ENCODE results near the gene PAK1IP1. TPM values are rescaled to one million over a fixed set of nuclear protein-coding genes. Genes with fewer than 3 reads are reported as not detected.
A peak's percentile ranks its signal among the peaks of the same experiment; 100 is the strongest.
"Not testable (repeated sequence)": the region's sequence is repeated elsewhere in the genome, so short reads cannot be mapped to it uniquely, and the experiment has no call there.

Gene PAK1IP1
- polyA plus RNA-seq, 4 donors = 5.1 to 17.5 (median 10.3) TPM

- peaks cover 0 to 8% of the 10 kb centered on the region in 2 donors for H3K9me3 ChIP-seq (ENCODE audit: control insufficient read depth in 2 of 2, insufficient read depth in 1 of 2, low read depth in 1 of 2, low read length in 1 of 2)
- H3K4me3 ChIP-seq (ENCODE audit: low read depth in 1 of 3, low read length in 3 of 3) = peak overlapping the region; percentile 21 to 85 (median 75)
- H3K4me1 ChIP-seq (ENCODE audit: control insufficient read depth in 3 of 3, insufficient read depth in 2 of 3, low read depth in 1 of 3, low read length in 2 of 3) = peaks cover 3 to 23% (median 6%) of the 10 kb centered on the region in 3 donors
- no peak for FAIRE-seq
- H3K36me3 ChIP-seq (ENCODE audit: control insufficient read depth in 3 of 3, insufficient read depth in 2 of 3, low read depth in 1 of 3, low read length in 3 of 3) = peaks cover 2 to 23% (median 4%) of the 10 kb centered on the region in 3 donors
- H3K27ac ChIP-seq (ENCODE audit: low read depth in 1 of 3, low read length in 2 of 3) = peak overlapping the region; percentile 62 to 90 (median 85)
- no peak for DNase-seq
- H3K27me3 ChIP-seq (ENCODE audit: control insufficient read depth in 3 of 3, insufficient read depth in 3 of 3, low read length in 3 of 3) = no peaks in the 10 kb centered on the region
- 12 to 27% (median 22%) methylated on average over 7 of the region's 7 CpGs for WGBS, 3 donors
Observed at GRCh38 chr6:10723567-10723881, 28.8 kb downstream of the PAK1IP1 start.

GRCh38 chr6:10725044-10725443 lies 30.3 kb downstream of the PAK1IP1 start:
- no peak for FAIRE-seq
- Histone ChIP-seq H3K4me1 (ENCODE audit: control insufficient read depth in 3 of 3, insufficient read depth in 2 of 3, low read depth in 1 of 3, low read length in 2 of 3) (peaks cover 3 to 23% (median 6%) of the 10 kb centered on the region in 3 donors), H3K36me3 (ENCODE audit: control insufficient read depth in 3 of 3, insufficient read depth in 2 of 3, low read depth in 1 of 3, low read length in 3 of 3) (peaks cover 2 to 35% (median 4%) of the 10 kb centered on the region in 3 donors), H3K9me3 (ENCODE audit: control insufficient read depth in 2 of 2, insufficient read depth in 1 of 2, low read depth in 1 of 2, low read length in 1 of 2) (no peaks in the 10 kb centered on the region), H3K27ac (ENCODE audit: low read depth in 1 of 3, low read length in 2 of 3) (no peak overlapping the region), H3K4me3 (ENCODE audit: low read depth in 1 of 3, low read length in 3 of 3) (no peak overlapping the region), H3K27me3 (ENCODE audit: control insufficient read depth in 3 of 3, insufficient read depth in 3 of 3, low read length in 3 of 3) (no peaks in the 10 kb centered on the region)
- no peak for DNase-seq
- 45 to 69% (median 53%) methylated on average over 6 of the region's 6 CpGs for WGBS, 3 donors

- Histone ChIP-seq H3K9me3 (ENCODE audit: control insufficient read depth in 2 of 2, insufficient read depth in 1 of 2, low read depth in 1 of 2, low read length in 1 of 2) (no peaks in the 10 kb centered on the region), H3K36me3 (ENCODE audit: control insufficient read depth in 3 of 3, insufficient read depth in 2 of 3, low read depth in 1 of 3, low read length in 3 of 3) (peaks cover 2 to 35% (median 7%) of the 10 kb centered on the region in 3 donors), H3K4me1 (ENCODE audit: control insufficient read depth in 3 of 3, insufficient read depth in 2 of 3, low read depth in 1 of 3, low read length in 2 of 3) (peaks cover 3 to 23% (median 6%) of the 10 kb centered on the region in 3 donors), H3K27me3 (ENCODE audit: control insufficient read depth in 3 of 3, insufficient read depth in 3 of 3, low read length in 3 of 3) (no peaks in the 10 kb centered on the region), H3K27ac (ENCODE audit: low read depth in 1 of 3, low read length in 2 of 3) (no peak overlapping the region), H3K4me3 (ENCODE audit: low read depth in 1 of 3, low read length in 3 of 3) (no peak overlapping the region)
- FAIRE-seq (no peak), DNase-seq (no peak)
- 88 to 92% (median 88%) methylated on average over 9 of the region's 9 CpGs for WGBS, 3 donors
Observed at GRCh38 chr6:10725716-10726115, 30.9 kb downstream of the PAK1IP1 start.

GRCh38 chr6:10730254-10730653 lies 35.5 kb downstream of the PAK1IP1 start:
- peaks cover 0 to 2% of the 10 kb centered on the region in 2 donors for H3K9me3 ChIP-seq (ENCODE audit: control insufficient read depth in 2 of 2, insufficient read depth in 1 of 2, low read depth in 1 of 2, low read length in 1 of 2)
- WGBS, 3 donors = 83 to 88% (median 85%) methylated on average over 3 of the region's 3 CpGs
- H3K27me3 ChIP-seq (ENCODE audit: control insufficient read depth in 3 of 3, insufficient read depth in 3 of 3, low read length in 3 of 3) = no peaks in the 10 kb centered on the region
- peaks cover 2 to 53% (median 12%) of the 10 kb centered on the region in 3 donors for H3K36me3 ChIP-seq (ENCODE audit: control insufficient read depth in 3 of 3, insufficient read depth in 2 of 3, low read depth in 1 of 3, low read length in 3 of 3)
- DNase-seq = no peak
- no peaks in the 10 kb centered on the region for H3K4me1 ChIP-seq (ENCODE audit: control insufficient read depth in 3 of 3, insufficient read depth in 2 of 3, low read depth in 1 of 3, low read length in 2 of 3)
- no peak for FAIRE-seq
- no peak overlapping the region for H3K4me3 ChIP-seq (ENCODE audit: low read depth in 1 of 3, low read length in 3 of 3)
- no peak overlapping the region for H3K27ac ChIP-seq (ENCODE audit: low read depth in 1 of 3, low read length in 2 of 3)

- Histone ChIP-seq H3K27ac (ENCODE audit: low read depth in 1 of 3, low read length in 2 of 3) (no peak overlapping the region), H3K27me3 (ENCODE audit: control insufficient read depth in 3 of 3, insufficient read depth in 3 of 3, low read length in 3 of 3) (no peaks in the 10 kb centered on the region), H3K4me1 (ENCODE audit: control insufficient read depth in 3 of 3, insufficient read depth in 2 of 3, low read depth in 1 of 3, low read length in 2 of 3) (no peaks in the 10 kb centered on the region), H3K9me3 (ENCODE audit: control insufficient read depth in 2 of 2, insufficient read depth in 1 of 2, low read depth in 1 of 2, low read length in 1 of 2) (peaks cover 0 to 2% of the 10 kb centered on the region in 2 donors), H3K36me3 (ENCODE audit: control insufficient read depth in 3 of 3, insufficient read depth in 2 of 3, low read depth in 1 of 3, low read length in 3 of 3) (peaks cover 0 to 37% (median 9%) of the 10 kb centered on the region in 3 donors), H3K4me3 (ENCODE audit: low read depth in 1 of 3, low read length in 3 of 3) (no peak overlapping the region)
- WGBS, 3 donors = 93 to 95% (median 95%) methylated on average over 17 of the region's 17 CpGs
- FAIRE-seq (no peak), DNase-seq (no peak)
Observed at GRCh38 chr6:10733151-10733715, 38.5 kb downstream of the PAK1IP1 start.

- no peaks in the 10 kb centered on the region for H3K4me1 ChIP-seq (ENCODE audit: control insufficient read depth in 3 of 3, insufficient read depth in 2 of 3, low read depth in 1 of 3, low read length in 2 of 3)
- H3K4me3 ChIP-seq (ENCODE audit: low read depth in 1 of 3, low read length in 3 of 3) = no peak overlapping the region
- no peak for DNase-seq
- H3K36me3 ChIP-seq (ENCODE audit: control insufficient read depth in 3 of 3, insufficient read depth in 2 of 3, low read depth in 1 of 3, low read length in 3 of 3) = peaks cover 0 to 33% (median 9%) of the 10 kb centered on the region in 3 donors
- H3K9me3 ChIP-seq (ENCODE audit: control insufficient read depth in 2 of 2, insufficient read depth in 1 of 2, low read depth in 1 of 2, low read length in 1 of 2) = peaks cover 0 to 2% of the 10 kb centered on the region in 2 donors
- FAIRE-seq = no peak
- no peaks in the 10 kb centered on the region for H3K27me3 ChIP-seq (ENCODE audit: control insufficient read depth in 3 of 3, insufficient read depth in 3 of 3, low read length in 3 of 3)
- 93 to 100% (median 94%) methylated on average over 3 of the region's 3 CpGs for WGBS, 3 donors
- H3K27ac ChIP-seq (ENCODE audit: low read depth in 1 of 3, low read length in 2 of 3) = no peak overlapping the region
Observed at GRCh38 chr6:10733863-10734262, 39.1 kb downstream of the PAK1IP1 start.

- Histone ChIP-seq H3K9me3 (ENCODE audit: control insufficient read depth in 2 of 2, insufficient read depth in 1 of 2, low read depth in 1 of 2, low read length in 1 of 2) (peaks cover 0 to 2% of the 10 kb centered on the region in 2 donors), H3K27me3 (ENCODE audit: control insufficient read depth in 3 of 3, insufficient read depth in 3 of 3, low read length in 3 of 3) (no peaks in the 10 kb centered on the region), H3K27ac (ENCODE audit: low read depth in 1 of 3, low read length in 2 of 3) (no peak overlapping the region), H3K4me3 (ENCODE audit: low read depth in 1 of 3, low read length in 3 of 3) (no peak overlapping the region), H3K4me1 (ENCODE audit: control insufficient read depth in 3 of 3, insufficient read depth in 2 of 3, low read depth in 1 of 3, low read length in 2 of 3) (no peaks in the 10 kb centered on the region), H3K36me3 (ENCODE audit: control insufficient read depth in 3 of 3, insufficient read depth in 2 of 3, low read depth in 1 of 3, low read length in 3 of 3) (peaks cover 0 to 24% (median 6%) of the 10 kb centered on the region in 3 donors)
- FAIRE-seq (no peak), DNase-seq (no peak)
- WGBS, 3 donors = 83 to 92% (median 88%) methylated on average over 2 of the region's 2 CpGs
Observed at GRCh38 chr6:10736731-10737130, 42.0 kb downstream of the PAK1IP1 start.

- FAIRE-seq = no peak
- Histone ChIP-seq H3K4me3 (ENCODE audit: low read depth in 1 of 3, low read length in 3 of 3) (no peak overlapping the region), H3K4me1 (ENCODE audit: control insufficient read depth in 3 of 3, insufficient read depth in 2 of 3, low read depth in 1 of 3, low read length in 2 of 3) (no peaks in the 10 kb centered on the region), H3K9me3 (ENCODE audit: control insufficient read depth in 2 of 2, insufficient read depth in 1 of 2, low read depth in 1 of 2, low read length in 1 of 2) (no peaks in the 10 kb centered on the region), H3K27me3 (ENCODE audit: control insufficient read depth in 3 of 3, insufficient read depth in 3 of 3, low read length in 3 of 3) (no peaks in the 10 kb centered on the region), H3K27ac (ENCODE audit: low read depth in 1 of 3, low read length in 2 of 3) (no peak overlapping the region), H3K36me3 (ENCODE audit: control insufficient read depth in 3 of 3, insufficient read depth in 2 of 3, low read depth in 1 of 3, low read length in 3 of 3) (peaks cover 0 to 16% (median 0%) of the 10 kb centered on the region in 3 donors)
- no peak for DNase-seq
Observed at GRCh38 chr6:10740061-10740460, 45.3 kb downstream of the PAK1IP1 start.

GRCh38 chr6:10741643-10742042 lies 46.9 kb downstream of the PAK1IP1 start:
- 82 to 93% (median 90%) methylated on average over 4 of the region's 4 CpGs for WGBS, 3 donors
- not testable (repeated sequence) for H3K4me3 ChIP-seq (ENCODE audit: low read depth in 1 of 3, low read length in 3 of 3); H3K4me1 ChIP-seq (ENCODE audit: control insufficient read depth in 3 of 3, insufficient read depth in 2 of 3, low read depth in 1 of 3, low read length in 2 of 3); H3K27ac ChIP-seq (ENCODE audit: low read depth in 1 of 3, low read length in 2 of 3); H3K9me3 ChIP-seq (ENCODE audit: control insufficient read depth in 2 of 2, insufficient read depth in 1 of 2, low read depth in 1 of 2, low read length in 1 of 2); DNase-seq; H3K27me3 ChIP-seq (ENCODE audit: control insufficient read depth in 3 of 3, insufficient read depth in 3 of 3, low read length in 3 of 3); FAIRE-seq
- peaks cover 0 to 16% (median 0%) of the 10 kb centered on the region in 3 donors for H3K36me3 ChIP-seq (ENCODE audit: control insufficient read depth in 3 of 3, insufficient read depth in 2 of 3, low read depth in 1 of 3, low read length in 3 of 3)

All from small intestine (tissue), 7 donors.